Esophagus squamous epithelium (tissue), 5 donors: Measurements from ENCODE around the gene ERF. TPM values are rescaled to one million over a fixed set of nuclear protein-coding genes. Genes with fewer than 3 reads are reported as not detected.
A peak's percentile ranks its signal among the peaks of the same experiment; 100 is the strongest.

Source experiments
- DNase-seq: peaks from one replicate; lab custom pipeline; 2025; lab: John Stamatoyannopoulos, UW
- H3K27ac ChIP-seq, 4 donors: fragments of 200-600 bp; sonication (generic); one replicate each; pipeline ENCODE4 v1.5.1; 2016 to 2019; ENCODE audit warnings: mild to moderate bottlenecking in 1 of 4
- H3K27me3 ChIP-seq, 4 donors: fragments of 200-600 bp; sonication (generic); 1 replicate in 3 of 4; 2 replicates in 1 of 4; pipeline versions ENCODE4 v1.5.1 to v1.6.0; 2017 to 2021; ENCODE audit warnings: antibody characterized with exemption in 1 of 4
- H3K36me3 ChIP-seq, 3 donors: fragments of 200-600 bp; sonication (generic); one replicate each; pipeline ENCODE4 v1.5.1; 2016 to 2019
- H3K4me1 ChIP-seq, 3 donors: fragments of 200-600 bp; sonication (generic); one replicate each; pipeline ENCODE4 v1.5.1; 2017 to 2019
- H3K4me3 ChIP-seq, 4 donors: fragments of 200-600 bp; sonication (generic); 1 replicate in 3 of 4; 2 replicates in 1 of 4; pipeline ENCODE4 v1.5.1; 2016 to 2019; ENCODE audit warnings: mild to moderate bottlenecking in 2 of 4, moderate library complexity in 1 of 4
- H3K9me3 ChIP-seq, 3 donors: fragments of 200-600 bp; sonication (generic); one replicate each; pipeline ENCODE4 v1.5.1; 2016 to 2019
- CTCF ChIP-seq, 6 experiments: fragments of 450-650 bp in 4 of 6; fragments of 200-600 bp in 2 of 6; sonication (generic) in 2 of 6; IDR thresholded peaks; one replicate each; pipeline ENCODE4 v1.5.1; 2016 to 2019; ENCODE audit warnings: antibody characterized with exemption in 6 of 6, mild to moderate bottlenecking in 4 of 6, moderate library complexity in 4 of 6
- POLR2A ChIP-seq, 4 donors: fragments of 450-650 bp; IDR thresholded peaks; one replicate each; pipeline ENCODE4 v1.6.1; 2017; ENCODE audit warnings: antibody characterized with exemption in 4 of 4, mild to moderate bottlenecking in 4 of 4, moderate library complexity in 3 of 4
- WGBS, 2 donors: methylation state at CpG; one replicate each; pipeline ENCODE4 v1.1.5; 2018; 5-methylcytosine and 5-hydroxymethylcytosine counted together
- intact Hi-C: fragments of 100-400 bp; cut with DNase I; formaldehyde crosslinking; loops from one replicate; pipeline ENCODE4 v1.15.0; 2022
- total RNA-seq, 4 donors: library from RNA; depleted of rRNA; stranded (reverse); fragments of >200 nt; gene quantifications; one replicate each; pipeline ENCODE4 v1.1.0, GENCODE V29; 2016
- donor health status: DM: yes; HTN: yes; CAD: no.

ERF gene
- total RNA-seq, 4 donors from 2014 or later = 13.3 to 32.5 (median 21.0) TPM

DNA sequence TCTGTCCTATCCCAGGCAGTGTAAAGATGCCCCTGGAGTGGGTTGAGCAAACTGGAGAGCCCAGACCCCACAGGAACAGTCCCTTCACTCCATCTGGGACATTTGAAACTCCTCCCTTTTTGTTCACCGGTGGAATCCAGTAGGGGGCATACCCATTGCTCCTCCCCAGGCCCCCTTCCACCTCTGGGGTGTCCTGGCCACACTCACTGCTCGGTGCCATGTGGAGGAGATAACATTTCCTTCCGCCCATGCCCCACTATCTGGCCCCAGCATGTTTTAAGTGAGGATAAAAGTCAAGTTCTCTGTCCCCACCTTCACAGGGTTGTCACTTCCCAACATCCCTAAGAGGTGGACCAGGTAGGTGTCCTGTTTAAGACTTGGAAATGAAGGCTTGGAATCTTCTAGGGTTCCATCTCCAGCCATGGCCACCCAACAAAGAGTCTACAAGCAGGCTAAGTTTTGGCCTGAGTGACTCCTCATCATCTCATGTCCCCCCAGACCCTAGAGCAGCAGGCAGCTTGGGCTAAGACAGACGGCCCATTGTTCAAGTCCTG is 25.6 kb downstream of the ERF start:
- H3K27ac ChIP-seq = peak overlapping the region in 1 of 4 donors; percentile 21
- no peaks in the 10 kb centered on the region for H3K27me3 ChIP-seq
- peaks cover 0 to 13% (median 0%) of the 10 kb centered on the region in 3 donors for H3K4me1 ChIP-seq
- TF ChIP-seq CTCF (IDR thresholded peaks at IDR 0.05) (no peak), POLR2A (IDR thresholded peaks at IDR 0.05) (no peak)
- intact Hi-C loops = no loop called here
- H3K36me3 ChIP-seq = peaks cover 21 to 100% (median 61%) of the 10 kb centered on the region in 3 donors
- 56 to 64% methylated on average over 4 of the region's 4 CpGs for WGBS, 2 donors
- DNase-seq = no peak
- no peaks in the 10 kb centered on the region for H3K9me3 ChIP-seq
- H3K4me3 ChIP-seq = no peak overlapping the region

DNA sequence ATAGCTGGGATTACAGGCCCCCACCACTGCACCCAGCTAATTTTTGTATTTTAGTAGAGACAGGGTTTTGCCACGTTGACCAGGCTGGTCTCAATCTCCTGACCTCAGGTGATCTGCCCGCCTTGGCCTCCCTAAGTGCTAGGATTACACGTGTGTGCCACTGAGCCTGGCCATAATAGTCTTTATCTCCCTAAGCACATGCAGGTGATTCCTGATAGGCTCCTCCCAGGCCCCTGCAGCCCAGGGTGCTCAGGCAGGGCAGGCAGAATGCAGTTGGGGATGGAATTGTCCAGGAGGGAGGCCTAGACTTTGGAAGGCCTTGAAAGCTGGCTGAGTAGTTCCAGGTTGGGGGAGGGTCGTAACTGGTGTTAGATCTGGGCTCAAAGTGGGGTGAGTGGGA is 26.3 kb downstream of the ERF start:
- Histone ChIP-seq H3K36me3 (peaks cover 23 to 98% (median 55%) of the 10 kb centered on the region in 3 donors), H3K27ac (no peak overlapping the region), H3K4me3 (no peak overlapping the region), H3K4me1 (peaks cover 0 to 13% (median 0%) of the 10 kb centered on the region in 3 donors), H3K27me3 (no peaks in the 10 kb centered on the region), H3K9me3 (no peaks in the 10 kb centered on the region)
- DNase-seq = no peak
- 60 to 71% methylated on average over 1 to 4 of the region's 4 CpGs for WGBS, 2 donors
- intact Hi-C loops = no loop called here
- no peak for TF ChIP-seq CTCF (IDR thresholded peaks at IDR 0.05)
- no peak for TF ChIP-seq POLR2A (IDR thresholded peaks at IDR 0.05)

- no peak overlapping the region for H3K4me3 ChIP-seq
- intact Hi-C loops = no loop called here
- H3K36me3 ChIP-seq = peaks cover 23 to 90% (median 38%) of the 10 kb centered on the region in 3 donors
- no peak for DNase-seq
- TF ChIP-seq POLR2A (IDR thresholded peaks at IDR 0.05) (no peak), CTCF (IDR thresholded peaks at IDR 0.05) (no peak)
- H3K27me3 ChIP-seq = no peaks in the 10 kb centered on the region
- WGBS, 2 donors = 38% methylated on average over 1 of the region's 1 CpG; no CpG with 5 or more reads in 1 of the 2 donors
- no peak overlapping the region for H3K27ac ChIP-seq
- H3K9me3 ChIP-seq = no peaks in the 10 kb centered on the region
- peaks cover 0 to 27% (median 1%) of the 10 kb centered on the region in 3 donors for H3K4me1 ChIP-seq
Observed at GRCh38 chr19:42226886-42227285, 28.0 kb downstream of the ERF start.

- Histone ChIP-seq H3K4me1 (peaks cover 6 to 38% (median 11%) of the 10 kb centered on the region in 3 donors), H3K27ac (no peak overlapping the region), H3K4me3 (no peak overlapping the region), H3K36me3 (peaks cover 23 to 79% (median 28%) of the 10 kb centered on the region in 3 donors), H3K9me3 (no peaks in the 10 kb centered on the region), H3K27me3 (no peaks in the 10 kb centered on the region)
- DNase-seq = no peak
- WGBS, 2 donors = 90 to 98% methylated on average over 2 to 7 of the region's 33 CpGs
- TF ChIP-seq POLR2A (IDR thresholded peaks at IDR 0.05) (no peak), CTCF (IDR thresholded peaks at IDR 0.05) (no peak)
- intact Hi-C loops = no loop called here
Observed at GRCh38 chr19:42225718-42226292, 29.1 kb downstream of the ERF start.

- peaks cover 9 to 37% (median 14%) of the 10 kb centered on the region in 3 donors for H3K4me1 ChIP-seq
- H3K9me3 ChIP-seq = no peaks in the 10 kb centered on the region
- peaks cover 23 to 72% (median 24%) of the 10 kb centered on the region in 3 donors for H3K36me3 ChIP-seq
- intact Hi-C loops = no loop called here
- no peak overlapping the region for H3K4me3 ChIP-seq
- DNase-seq = no peak
- no peaks in the 10 kb centered on the region for H3K27me3 ChIP-seq
- TF ChIP-seq POLR2A (IDR thresholded peaks at IDR 0.05) (no peak), CTCF (IDR thresholded peaks at IDR 0.05) (no peak)
- WGBS, 2 donors = 95% methylated on average over 13 to 28 of the region's 37 CpGs
- H3K27ac ChIP-seq = no peak overlapping the region
Observed at GRCh38 chr19:42224940-42225717, 29.8 kb downstream of the ERF start.
